HepG2 (cell line): ENCODE data around the gene TUBB3. TPM values are rescaled to one million over a fixed set of nuclear protein-coding genes. Genes with fewer than 3 reads are reported as not detected.

Experiments
- ATAC-seq: fragments of 200-7000 bp; cut with Tn5 transposase; 3 replicates; pipeline ENCODE4 v1.9.1; 2020; ENCODE audit warnings: mild to moderate bottlenecking, moderate library complexity
- BruUV-seq: library from RNA; stranded (reverse); fragments of 400-500 nt; replicated peaks from 2 replicates; lab custom pipeline; 2021; lab: Mats Ljungman, UMichigan
- CTCF ChIA-PET: fragments of 300-600 bp; formaldehyde crosslinking; extraction: SDS; loops from one replicate; lab custom pipeline; 2021; ENCODE audit warnings: low total read pairs, inconsistent platforms, low intra/inter-chr PET ratio; lab: Yijun Ruan, JAX
- POLR2A ChIA-PET: fragments of 350-600 bp; sonication (Branson Sonifier 250); formaldehyde crosslinking; loops from one replicate; lab custom pipeline; 2020; ENCODE audit warnings: antibody characterized with exemption, inconsistent platforms; lab: Yijun Ruan, JAX
- DNase-seq: peaks from one replicate; pipeline ENCODE4 v3.0.0-alpha.2; 2015; ENCODE audit warnings: low spot score
- FAIRE-seq: peaks from 3 replicates; lab custom pipeline; 2011; peaks lifted over from hg19 to GRCh38; lab: Jason Lieb, UNC
- H2AFZ ChIP-seq: one replicate; pipeline ENCODE4 v1.6.1; 2011; ENCODE audit warnings: low read length, inconsistent platforms
- H3K27ac ChIP-seq: fragments of 300-600 bp; 3 replicates; pipeline ENCODE4 v1.8.0; 2011; ENCODE audit warnings: mixed run types, mild to moderate bottlenecking, mixed read lengths, low read length, inconsistent platforms; ENCODE audit not compliant: insufficient read depth; ENCODE audit errors: extremely low read length
- H3K27me3 ChIP-seq, 2 experiments: fragments of 200-600 bp in 1 of 2; 2 replicates in 1 of 2; 3 replicates in 1 of 2; pipeline versions ENCODE4 v1.6.0 to v1.8.0; 2011; ENCODE audit warnings: low read length in 2 of 2, mild to moderate bottlenecking in 2 of 2, moderate library complexity in 2 of 2, inconsistent platforms in 1 of 2; ENCODE audit not compliant: insufficient read depth in 2 of 2, control insufficient read depth in 1 of 2
- H3K36me3 ChIP-seq, 2 experiments: fragments of 200-600 bp in 1 of 2; replicated peaks in 1 of 2; 2 replicates in 1 of 2; 3 replicates in 1 of 2; pipeline versions ENCODE4 v1.5.1 to v1.8.0; 2011; ENCODE audit warnings: low read length in 2 of 2, inconsistent platforms in 1 of 2; ENCODE audit not compliant: insufficient read depth in 2 of 2, control insufficient read depth in 1 of 2
- H3K4me1 ChIP-seq: 2 replicates; pipeline ENCODE4 v1.5.1; 2012; ENCODE audit warnings: low read length, inconsistent platforms; ENCODE audit not compliant: insufficient read depth
- H3K4me2 ChIP-seq: 2 replicates; pipeline ENCODE4 v1.6.0; 2011; ENCODE audit warnings: low read depth, low read length, inconsistent platforms
- H3K4me3 ChIP-seq, 3 experiments: fragments of 200-600 bp in 1 of 3; sonication (generic), shearing (Covaris generic) in 1 of 3; replicated peaks in 1 of 3; 2 replicates each; pipeline ENCODE4 v1.5.1; 2011 to 2016; ENCODE audit warnings: low read length in 3 of 3, inconsistent platforms in 2 of 3, low read depth in 2 of 3, mild to moderate bottlenecking in 2 of 3, control low read depth in 1 of 3, mixed read lengths in 1 of 3; ENCODE audit not compliant: insufficient read depth in 1 of 3
- H3K79me2 ChIP-seq: one replicate; pipeline ENCODE4 v1.6.1; 2011; ENCODE audit warnings: low read length, inconsistent platforms; ENCODE audit not compliant: insufficient read depth
- H3K9ac ChIP-seq: 2 replicates; pipeline ENCODE4 v1.6.0; 2011; ENCODE audit warnings: mild to moderate bottlenecking, low read depth, low read length, inconsistent platforms; ENCODE audit not compliant: insufficient read depth
- H3K9me3 ChIP-seq: 2 replicates; pipeline ENCODE4 v1.5.1; 2012; ENCODE audit warnings: mild to moderate bottlenecking, low read length
- H4K20me1 ChIP-seq: 2 replicates; pipeline ENCODE4 v1.6.0; 2011; ENCODE audit warnings: inconsistent platforms, mild to moderate bottlenecking, low read length, moderate library complexity; ENCODE audit not compliant: insufficient read depth
- AGO2 ChIP-seq: fragments of 200-400 bp; formaldehyde crosslinking; optimal IDR thresholded peaks from 2 replicates; pipeline ENCODE3; 2017; ENCODE audit warnings: mild to moderate bottlenecking, low read depth, low read length, moderate library complexity
- BORCS8-MEF2B ChIP-seq: sonication (generic); formaldehyde crosslinking; IDR thresholded peaks from 2 replicates; pipeline ENCODE4 v1.8.0; 2022; ENCODE audit warnings: mild to moderate bottlenecking, missing genetic modification reagents
- EHMT2 ChIP-seq: fragments of 200-600 bp; sonication (generic); IDR thresholded peaks from 2 replicates; pipeline ENCODE4 v1.7.0; 2017; ENCODE audit warnings: antibody characterized with exemption, low read depth, low read length, borderline replicate concordance
- FOXP4 ChIP-seq: sonication (generic); formaldehyde crosslinking; IDR thresholded peaks from 2 replicates; pipeline ENCODE4 v1.4.0; 2020; ENCODE audit warnings: missing genetic modification reagents
- POLR2A ChIP-seq, 2 experiments: IDR thresholded peaks; 2 replicates each; pipeline ENCODE4 v1.6.1; 2011; ENCODE audit warnings: low read depth in 2 of 2, low read length in 2 of 2, mild to moderate bottlenecking in 1 of 2, moderate library complexity in 1 of 2; ENCODE audit not compliant: insufficient read depth in 1 of 2
- RXRA ChIP-seq: sonication (generic); formaldehyde crosslinking; IDR thresholded peaks from 2 replicates; pipeline ENCODE4 v1.5.1; 2020; ENCODE audit warnings: missing genetic modification reagents
- SIX1 ChIP-seq: sonication (generic); formaldehyde crosslinking; IDR thresholded peaks from 2 replicates; pipeline ENCODE4 v1.4.0; 2020; ENCODE audit warnings: missing genetic modification reagents, borderline replicate concordance
- THAP7 ChIP-seq: sonication (generic); formaldehyde crosslinking; IDR thresholded peaks from 2 replicates; pipeline ENCODE4 v1.8.1; 2023; ENCODE audit warnings: mild to moderate bottlenecking, missing genetic modification reagents
- ZNF383 ChIP-seq: sonication (generic); formaldehyde crosslinking; IDR thresholded peaks from 2 replicates; pipeline ENCODE4 v1.4.0; 2020; ENCODE audit warnings: missing genetic modification reagents, mild to moderate bottlenecking, borderline replicate concordance
- ZNF704 ChIP-seq: sonication (generic); formaldehyde crosslinking; IDR thresholded peaks from 2 replicates; pipeline ENCODE4 v1.8.1; 2023; ENCODE audit warnings: mild to moderate bottlenecking, inconsistent platforms, moderate library complexity, missing genetic modification reagents, borderline replicate concordance
- WGBS: methylation state at CpG from one replicate; pipeline ENCODE4 v1.1.6; 2017; ENCODE audit warnings: low lambda C conversion rate; 5-methylcytosine and 5-hydroxymethylcytosine counted together
- in situ Hi-C: cut with HindIII; loops from 2 replicates; pipeline ENCODE4 v1.10.0; 2017; ENCODE audit warnings: low pct_unique_long_range_greater_than_20kb; ENCODE audit not compliant: extremely low pct_ligation_motif_present
- intact Hi-C: fragments of 100-400 bp; cut with micrococcal nuclease; formaldehyde crosslinking; loops from one replicate; pipeline ENCODE4 v1.10.0; 2022; ENCODE audit not compliant: unreplicated experiment
- polyA plus RNA-seq, 8 experiments: library from polyadenylated mRNA; depleted of rRNA in 3 of 8; stranded (reverse) in 7 of 8; unstranded in 1 of 8; fragments of >200 nt; fragmentation: Illumina TruSeq in 4 of 8; extraction: Trizol in 4 of 8; gene quantifications; 2 replicates each; pipeline versions ENCODE4 v1.2.1 to v1.2.3, GENCODE V29; 2011 to 2016; ENCODE audit warnings: low read depth in 4 of 8, missing spikeins in 1 of 8, mixed read lengths in 1 of 8; ENCODE audit not compliant: insufficient read depth in 1 of 8
- total RNA-seq, 5 experiments: library from RNA; depleted of rRNA; stranded (reverse); fragments of >200 nt; fragmentation: Illumina TruSeq; extraction: Trizol; gene quantifications; 2 replicates each; pipeline ENCODE4 v1.2.3, GENCODE V29; 2016; ENCODE audit warnings: low read depth in 1 of 5

TUBB3 gene
- total and polyA plus RNA-seq, 2 of the 13 experiments (the other 11 are each of a cell fraction or from before 2014, with no cell fraction given), result 110 to 185 TPM

- TF ChIP-seq RXRA (CRISPR knock-in tag) (0 out of 2 replicates have a peak, but pooled peaks have one; percentile 16), POLR2A (IDR thresholded peaks at IDR 0.05; ENCODE audit: insufficient read depth in 1 of 2, low read depth in 2 of 2, low read length in 2 of 2) (0 out of 4 replicates have a peak, but pooled peaks of 1 of the 2 experiments have one; percentile 22), ZNF383 (CRISPR knock-in tag) (no peak), BORCS8-MEF2B (CRISPR knock-in tag) (0 out of 2 replicates have a peak, but pooled peaks have one; percentile 32), SIX1 (CRISPR knock-in tag) (no peak), AGO2 (peak; percentile 74)
- ChIA-PET POLR2A (interaction anchor here (1.4 kb wide), 1 partner anchor 17 kb away, joined by 3 read pairs; no protein-coding TSS in a partner anchor), CTCF (no interaction called here)
- Histone ChIP-seq H3K9me3 (no peaks in the 10 kb centered on the region), H3K4me3 (no peak overlapping the region), H3K27me3 (no peaks in the 10 kb centered on the region), H3K4me1 (no peaks in the 10 kb centered on the region), H2AFZ (no peak overlapping the region), H3K79me2 (no peaks in the 10 kb centered on the region), H4K20me1 (no peaks in the 10 kb centered on the region; the same call in 1 of the 2 replicates), H3K36me3 (peaks cover 36 to 73% of the 10 kb centered on the region in 2 experiments), H3K4me2 (no peak overlapping the region), H3K9ac (no peak overlapping the region), H3K27ac (no peak overlapping the region)
- FAIRE-seq (no peak), DNase-seq (no peak), ATAC-seq (no peak)
- in situ Hi-C loops (no loop called here), intact Hi-C loops (no loop called here)
- no TSS peak for BruUV-seq
- WGBS, result 98% methylated on average over 36 of the region's 36 CpGs
Measured at GRCh38 chr16:89898201-89898967, 24.8 kb upstream of the TUBB3 start.

- TF ChIP-seq ZNF704 (CRISPR knock-in tag), result no peak
- TF ChIP-seq FOXP4 (CRISPR knock-in tag), result no peak
- TF ChIP-seq EHMT2, result no peak
- TF ChIP-seq THAP7 (CRISPR knock-in tag), result no peak
- ChIA-PET CTCF (no interaction called here), POLR2A (no interaction called here)
- Histone ChIP-seq H3K4me3 (no peak overlapping the region), H3K9me3 (no peaks in the 10 kb centered on the region), H3K79me2 (no peaks in the 10 kb centered on the region), H3K4me2 (no peak overlapping the region), H2AFZ (no peak overlapping the region), H4K20me1 (no peaks in the 10 kb centered on the region; the same call in 1 of the 2 replicates), H3K27ac (no peak overlapping the region), H3K27me3 (no peaks in the 10 kb centered on the region), H3K36me3 (peaks cover 35 to 74% of the 10 kb centered on the region in 2 experiments), H3K9ac (no peak overlapping the region), H3K4me1 (no peaks in the 10 kb centered on the region)
- FAIRE-seq (no peak), DNase-seq (no peak), ATAC-seq (no peak)
- in situ Hi-C loops (no loop called here), intact Hi-C loops (no loop called here)
- no TSS peak for BruUV-seq
- 95% methylated on average over 20 of the region's 20 CpGs for WGBS
Measured at GRCh38 chr16:89899879-89900481, 23.2 kb upstream of the TUBB3 start.
